Activated CD4-positive, CD25-positive, alpha-beta regulatory T cell (primary cell): ENCODE results near the gene CFHR4.
"Not testable (repeated sequence)": the region's sequence is repeated elsewhere in the genome, so short reads cannot be mapped to it uniquely, and the experiment has no call there.

Source experiments
- DNase-seq, 4 experiments: peaks; one replicate each; lab custom pipeline; 2025; lab: John Stamatoyannopoulos, UW

The CFHR4 gene

GRCh38 chr1:196941474-196941873, 53.6 kb downstream of the CFHR4 start:
- DNase-seq: not testable (repeated sequence)

- not testable (repeated sequence) for DNase-seq
Measured at GRCh38 chr1:196943568-196943967, 55.7 kb downstream of the CFHR4 start, which contains the start of gene CFHR2. Gene CFHR2, plus strand, starts transcription at chr1:196943738. Its CDS starts 143 bp downstream, at chr1:196943881.

GRCh38 chr1:196951711-196952394, 64.0 kb downstream of the CFHR4 start:
- no peak for DNase-seq

GRCh38 chr1:196954778-196955177, 66.9 kb downstream of the CFHR4 start:
- no peak for DNase-seq

GRCh38 chr1:196955926-196956325, 68.1 kb downstream of the CFHR4 start:
- no peak for DNase-seq

- DNase-seq: no peak
Measured at GRCh38 chr1:196960854-196961253, 73.0 kb downstream of the CFHR4 start.
